LoVo (cell line): ENCODE data around the gene DCLK1.
A peak's percentile ranks its signal among the peaks of the same experiment; 100 is the strongest.

Experiments used
- DNase-seq: peaks from one replicate; pipeline ENCODE4 v3.0.0-alpha.2; 2016; ENCODE audit warnings: low spot score

Gene DCLK1

DNA sequence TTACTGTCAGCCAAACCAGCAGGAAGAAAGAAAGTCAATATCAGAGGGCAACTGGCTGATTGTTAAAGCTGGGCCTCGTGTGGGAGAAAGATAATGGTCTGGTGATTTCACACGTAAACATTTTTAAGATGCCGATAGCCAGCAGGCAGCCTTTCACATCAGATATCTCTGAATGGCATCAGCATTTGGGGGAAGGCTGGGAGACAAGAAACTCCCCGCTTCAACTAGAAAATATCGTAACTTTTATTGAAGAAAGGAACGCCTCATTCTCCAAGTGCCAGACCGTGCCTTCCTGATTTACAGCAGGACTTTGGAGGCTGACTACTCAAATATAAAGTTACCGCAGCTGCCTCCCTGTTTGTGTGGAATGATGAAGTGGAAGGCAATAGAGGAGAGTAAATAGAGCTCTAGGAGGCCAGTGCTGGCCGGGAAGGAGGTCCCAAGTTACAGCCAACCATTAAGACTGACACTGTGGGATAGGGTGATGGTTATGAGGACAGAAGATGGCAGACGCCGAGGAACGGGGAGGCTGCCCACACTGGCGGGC lies 370.4 kb downstream of the DCLK1 start:
- no peak for DNase-seq

DNA sequence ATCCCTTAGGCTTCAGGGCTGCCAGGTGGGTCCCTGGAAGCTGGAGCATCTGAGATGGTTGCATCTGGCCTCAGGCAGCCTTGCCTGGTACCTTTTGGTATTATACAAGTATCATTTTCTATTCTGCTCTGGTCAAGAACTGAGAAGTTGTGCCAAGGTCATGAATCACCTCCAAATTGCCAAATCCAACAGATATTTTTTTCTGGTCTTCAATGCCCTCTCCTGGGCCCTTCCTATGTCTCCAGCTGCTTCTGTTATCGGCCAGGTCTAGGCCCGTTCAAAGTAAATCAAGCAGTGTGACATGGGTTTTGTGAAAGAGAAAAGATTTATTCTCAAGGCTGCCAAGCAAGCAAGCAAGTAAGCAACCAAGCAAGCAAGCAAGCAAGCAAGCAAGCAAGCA lies 383.6 kb downstream of the DCLK1 start:
- no peak for DNase-seq

DNA sequence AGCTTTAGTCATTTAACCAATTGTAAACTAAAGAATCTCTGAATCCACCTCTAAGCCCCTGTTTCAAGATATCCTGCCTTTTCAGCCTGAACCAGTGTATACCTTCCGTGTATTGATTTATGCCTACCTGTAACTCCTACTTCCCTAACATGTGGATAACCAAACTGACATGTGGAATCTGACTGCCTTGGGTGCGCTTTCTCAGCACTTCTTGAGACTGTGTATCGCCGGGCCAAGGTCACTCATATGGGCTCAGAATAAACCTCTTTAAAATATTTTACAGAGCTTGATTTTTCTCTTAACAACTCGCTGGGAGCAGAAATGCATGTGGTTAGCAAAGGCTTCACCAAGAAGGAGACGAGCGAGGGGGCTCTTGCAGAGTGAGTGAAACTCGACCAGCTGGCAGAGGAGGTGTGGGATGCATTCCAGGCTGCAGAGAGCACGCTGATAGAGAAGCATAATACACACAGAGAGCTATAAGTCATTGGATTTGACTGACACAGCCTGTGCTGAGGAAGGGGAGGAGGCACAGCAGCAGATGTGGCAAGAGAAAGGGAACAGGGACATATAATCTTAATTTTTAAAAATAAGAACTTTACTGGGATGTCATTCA lies 386.5 kb downstream of the DCLK1 start:
- no peak for DNase-seq

DNA sequence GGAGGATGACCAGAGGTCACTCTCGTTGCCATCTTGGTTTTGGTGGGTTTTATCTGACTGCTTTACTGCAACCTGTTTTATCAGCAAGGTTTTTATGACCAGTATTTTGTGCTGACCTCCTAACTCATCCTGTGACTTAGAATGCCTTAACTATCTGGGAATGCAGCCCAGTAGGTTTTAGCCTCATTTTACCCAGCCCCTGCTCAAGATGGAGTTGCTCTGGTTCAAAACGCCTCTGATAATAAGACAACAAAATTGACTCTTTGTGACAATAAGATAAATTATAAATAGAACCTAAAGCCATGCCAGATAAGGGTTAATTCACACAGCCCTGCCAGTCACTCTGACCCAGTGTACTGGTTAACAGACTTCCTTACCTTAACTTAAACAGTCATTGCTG lies 387.0 kb downstream of the DCLK1 start:
- no peak for DNase-seq

DNA sequence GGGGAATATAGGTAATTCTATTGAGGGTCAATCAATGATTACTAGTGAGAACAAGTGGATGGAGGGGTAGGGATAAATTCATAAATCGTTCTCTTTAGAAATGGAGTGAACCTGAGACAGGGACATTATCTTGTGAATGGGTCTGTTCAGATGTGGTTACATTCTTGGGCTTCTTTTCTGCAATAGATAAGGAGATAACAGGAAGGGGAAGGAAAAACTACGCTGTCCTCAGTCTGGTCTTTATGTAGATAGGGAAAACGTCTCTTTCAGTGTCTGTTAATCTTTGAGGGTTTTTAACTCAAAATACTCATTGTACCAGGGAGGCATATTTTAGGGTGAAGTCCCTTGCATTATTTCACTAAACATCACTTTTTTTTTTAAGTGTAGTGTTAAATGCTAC lies 388.0 kb downstream of the DCLK1 start:
- DNase-seq: no peak

DNA sequence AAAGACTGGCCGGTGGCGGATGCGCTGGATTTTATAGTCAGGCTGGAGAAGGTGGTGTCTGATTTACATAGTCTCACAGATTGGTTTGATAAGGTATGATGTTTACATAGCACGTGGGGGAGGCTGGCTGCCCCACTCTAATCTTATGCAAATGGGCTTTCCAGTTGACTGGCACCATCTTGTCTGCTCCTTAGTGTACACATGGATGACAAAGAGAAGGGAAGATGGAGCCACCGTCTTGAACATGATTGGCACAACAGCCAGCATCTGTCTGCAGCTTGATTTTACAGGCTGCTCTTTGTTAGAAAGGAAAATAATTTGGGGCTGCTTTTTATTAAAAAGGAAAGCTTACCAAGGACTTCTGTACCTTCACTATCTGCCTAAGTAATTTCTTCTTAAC lies 389.5 kb downstream of the DCLK1 start:
- DNase-seq: no peak

DNA sequence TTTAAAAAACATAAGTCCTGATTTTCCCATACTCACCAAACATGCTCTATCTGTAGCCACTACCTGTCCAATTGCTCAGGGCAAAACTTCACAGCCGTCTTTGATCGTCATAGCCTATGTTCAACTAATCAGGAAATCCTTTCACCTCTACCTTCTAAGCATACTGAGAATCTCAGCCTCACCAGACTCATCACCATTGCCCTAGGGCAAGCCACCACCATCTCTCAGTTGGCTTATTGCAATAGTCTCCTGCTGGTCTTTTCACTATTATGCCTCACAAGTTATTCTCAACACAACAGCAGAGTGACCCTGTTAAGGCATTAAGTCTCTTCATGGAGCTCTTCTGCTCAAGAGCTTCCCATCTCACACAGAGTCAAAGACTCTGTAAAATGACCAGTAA lies 394.3 kb downstream of the DCLK1 start:
- DNase-seq: no peak

DNA sequence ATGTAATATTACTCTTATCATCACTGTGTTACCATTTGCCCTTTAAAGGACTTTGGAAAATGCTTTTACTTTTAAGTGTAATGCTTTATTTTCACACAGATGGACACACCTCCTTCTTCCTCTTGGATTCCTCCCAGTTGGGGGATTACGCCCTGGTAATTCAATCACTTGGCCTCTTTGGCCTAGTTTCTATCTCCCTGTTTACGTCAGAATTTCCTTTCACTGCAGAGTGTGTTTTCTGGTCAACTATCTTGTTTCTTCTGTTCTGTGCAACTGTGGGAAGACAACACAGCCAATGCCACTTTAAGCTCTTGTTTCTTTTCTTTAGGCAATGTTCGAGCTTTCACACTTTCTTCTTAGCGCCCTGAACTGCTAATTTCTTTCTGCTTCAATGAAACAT lies 397.4 kb downstream of the DCLK1 start:
- no peak for DNase-seq

DNA sequence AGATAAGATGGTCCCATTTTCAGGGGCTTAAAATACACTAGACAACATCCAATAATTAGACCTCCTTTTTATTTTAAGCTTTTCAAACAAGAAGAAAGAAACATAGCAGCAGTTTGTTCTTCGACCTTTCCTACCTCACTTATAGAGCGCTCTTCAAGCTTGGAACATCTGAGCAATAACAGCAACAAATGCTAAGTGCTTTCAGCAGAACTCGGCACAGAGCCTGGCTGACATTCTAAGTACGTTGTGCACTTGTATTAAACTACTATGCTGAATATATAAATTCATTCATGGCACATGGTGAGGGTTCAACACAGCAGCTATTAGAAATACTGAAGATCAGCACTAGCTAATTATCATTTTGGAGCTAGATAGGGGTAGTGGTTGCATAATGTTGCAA lies 398.6 kb downstream of the DCLK1 start:
- DNase-seq: no peak

DNA sequence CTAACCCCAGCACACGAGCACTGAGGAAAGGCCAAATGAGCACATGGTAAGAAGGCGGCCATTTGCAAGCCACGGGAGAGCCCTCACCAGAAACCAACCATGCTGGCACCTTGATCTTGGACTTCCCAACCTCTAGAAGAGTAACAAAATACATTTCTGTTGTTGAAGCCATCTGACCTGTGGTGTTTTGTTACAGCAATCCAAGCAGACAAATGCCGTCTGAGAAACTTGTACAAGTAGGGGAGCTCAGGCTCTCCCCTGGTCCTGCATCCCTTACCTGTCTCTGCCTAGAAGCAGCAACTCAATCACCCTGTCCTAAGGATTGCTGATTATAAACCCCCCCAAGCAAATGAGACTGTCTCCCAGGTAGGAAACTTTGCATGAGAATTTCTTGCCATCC lies 399.7 kb downstream of the DCLK1 start:
- DNase-seq: no peak

DNA sequence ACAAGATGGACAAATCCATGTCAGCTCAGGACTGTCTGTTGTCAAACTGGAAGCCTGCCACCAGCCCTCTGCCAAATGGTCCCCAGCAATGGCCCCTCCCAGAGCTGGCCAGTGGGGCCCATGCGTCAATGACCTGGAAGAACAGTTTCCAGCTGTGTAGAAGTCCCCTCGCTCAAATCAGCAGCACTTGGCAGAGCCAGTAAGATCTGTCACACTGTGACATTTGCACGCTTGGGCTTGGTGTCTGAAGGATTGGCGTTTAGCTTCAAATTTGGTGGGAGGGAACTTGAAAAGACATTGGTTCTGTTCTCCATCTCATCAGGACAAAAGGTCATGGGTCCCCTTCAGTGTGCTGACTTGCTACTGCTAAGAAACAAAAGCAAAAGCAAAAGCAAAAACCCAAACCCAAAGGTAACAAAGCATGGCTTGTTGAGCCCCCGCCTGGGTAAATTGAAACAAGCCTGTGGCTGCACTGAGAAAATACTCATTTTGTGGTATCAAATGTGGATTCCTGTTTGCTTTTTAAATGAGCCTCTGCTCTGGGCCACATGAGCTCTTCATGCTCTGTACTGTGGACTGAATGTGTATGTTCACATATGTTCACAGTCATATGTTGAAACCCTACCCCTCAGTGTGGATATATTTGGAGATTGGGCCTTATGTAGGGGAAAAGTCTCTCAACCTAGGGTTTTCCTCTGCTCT lies 401.1 kb downstream of the DCLK1 start:
- DNase-seq: no peak

DNA sequence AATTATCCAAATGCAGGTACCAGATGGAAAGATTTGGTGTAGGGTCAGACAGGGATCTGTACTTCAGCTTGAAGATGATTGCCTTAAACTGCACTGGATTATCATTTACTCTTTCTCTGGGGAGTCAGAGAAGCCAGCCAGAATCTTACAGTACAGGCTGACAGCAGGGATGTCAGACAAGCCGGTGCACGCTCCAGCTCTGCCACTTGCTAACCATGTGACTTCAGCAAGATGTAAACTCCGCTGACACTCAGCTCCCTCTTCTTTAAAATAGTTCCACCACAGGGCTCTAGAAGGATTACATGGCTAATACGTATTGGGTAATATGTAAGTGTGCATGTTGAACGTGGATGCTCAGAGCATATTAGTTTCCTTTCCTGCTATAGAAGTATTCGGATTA lies 403.3 kb downstream of the DCLK1 start:
- DNase-seq: no peak

DNA sequence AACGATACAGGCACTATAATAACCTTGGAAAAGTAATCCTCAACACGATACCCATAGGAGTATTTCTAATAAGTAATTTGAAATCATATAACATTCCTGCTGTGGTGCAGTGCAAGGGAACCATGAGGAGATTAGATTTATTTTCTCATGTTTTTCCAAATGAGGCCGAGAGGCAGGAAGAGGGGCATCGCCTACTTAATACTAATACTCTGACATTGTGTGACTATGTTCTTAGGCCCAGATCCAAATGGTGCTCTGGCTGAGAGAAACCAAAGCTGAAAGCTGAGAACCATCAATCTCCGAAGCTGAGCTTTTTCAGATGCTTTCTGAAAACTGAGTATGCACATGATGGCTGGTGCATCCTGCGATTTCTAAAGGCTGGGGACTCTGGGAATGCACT lies 406.7 kb downstream of the DCLK1 start:
- no peak for DNase-seq

DNA sequence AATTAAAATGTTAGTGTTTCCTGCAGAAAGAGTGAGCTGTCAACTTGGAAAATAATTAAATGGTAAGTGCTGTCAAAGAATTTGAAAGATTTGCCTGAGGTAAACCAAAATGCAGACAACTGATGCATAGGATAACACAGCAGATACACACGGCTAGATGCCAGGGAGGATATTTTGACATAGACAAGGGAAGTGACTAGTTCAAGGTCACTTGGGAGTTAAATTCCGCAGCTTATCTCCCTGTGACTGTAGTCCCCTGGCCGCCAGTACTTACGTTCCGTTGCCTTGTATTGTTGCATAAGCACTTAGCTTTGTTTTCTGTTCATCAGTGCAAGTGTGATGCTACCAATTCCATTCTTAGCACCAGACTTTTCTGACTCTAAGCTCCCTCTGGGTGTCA lies 407.4 kb downstream of the DCLK1 start:
- DNase-seq: no peak

DNA sequence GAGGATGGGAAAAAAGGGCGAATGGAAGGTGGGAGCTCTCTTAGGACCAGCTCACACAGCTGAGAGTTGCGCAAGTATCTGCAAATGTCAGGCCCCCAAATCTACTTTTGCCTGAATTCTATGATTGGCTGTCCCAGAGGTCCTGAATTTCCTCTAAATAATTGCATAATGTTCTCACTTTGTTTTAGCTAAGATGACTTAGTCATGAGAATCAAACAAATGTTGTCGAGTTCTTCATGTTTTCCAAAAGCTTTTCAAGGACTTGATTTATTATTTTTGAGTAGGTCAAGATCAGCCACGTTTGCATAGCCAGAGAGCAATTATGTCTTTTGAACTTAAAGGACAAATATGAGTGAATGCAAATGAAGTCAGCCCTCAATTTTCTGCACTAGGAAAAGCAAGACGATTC lies 408.1 kb downstream of the DCLK1 start:
- DNase-seq: no peak

DNA sequence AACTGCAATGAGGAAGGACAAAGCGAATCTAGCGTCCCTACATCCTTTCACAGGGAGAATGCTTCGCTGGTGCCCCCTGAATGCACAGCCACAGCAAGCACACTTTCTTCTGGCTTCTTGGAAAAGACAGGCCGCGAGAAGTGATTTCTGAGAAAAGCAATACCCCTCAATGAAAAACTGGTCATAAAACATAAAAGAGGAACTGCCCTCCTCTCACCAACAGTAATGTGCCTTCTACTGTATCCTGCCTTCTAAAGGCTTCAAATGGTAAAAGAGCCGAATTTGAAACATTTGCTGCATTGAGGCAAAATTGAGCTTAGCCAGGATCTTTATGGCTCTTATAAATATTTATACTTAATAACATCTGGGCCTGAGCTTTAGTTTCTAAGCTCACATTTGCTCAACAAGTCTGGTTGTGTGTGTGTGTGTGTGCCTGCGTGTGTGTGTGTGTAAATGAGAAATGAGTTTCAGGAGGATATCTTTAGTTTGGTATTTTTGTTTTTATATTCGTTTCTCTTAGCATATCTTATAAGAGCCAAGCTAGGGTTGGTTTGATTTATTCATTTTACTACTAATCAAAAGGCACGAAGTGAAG lies 408.6 kb downstream of the DCLK1 start:
- no peak for DNase-seq

DNA sequence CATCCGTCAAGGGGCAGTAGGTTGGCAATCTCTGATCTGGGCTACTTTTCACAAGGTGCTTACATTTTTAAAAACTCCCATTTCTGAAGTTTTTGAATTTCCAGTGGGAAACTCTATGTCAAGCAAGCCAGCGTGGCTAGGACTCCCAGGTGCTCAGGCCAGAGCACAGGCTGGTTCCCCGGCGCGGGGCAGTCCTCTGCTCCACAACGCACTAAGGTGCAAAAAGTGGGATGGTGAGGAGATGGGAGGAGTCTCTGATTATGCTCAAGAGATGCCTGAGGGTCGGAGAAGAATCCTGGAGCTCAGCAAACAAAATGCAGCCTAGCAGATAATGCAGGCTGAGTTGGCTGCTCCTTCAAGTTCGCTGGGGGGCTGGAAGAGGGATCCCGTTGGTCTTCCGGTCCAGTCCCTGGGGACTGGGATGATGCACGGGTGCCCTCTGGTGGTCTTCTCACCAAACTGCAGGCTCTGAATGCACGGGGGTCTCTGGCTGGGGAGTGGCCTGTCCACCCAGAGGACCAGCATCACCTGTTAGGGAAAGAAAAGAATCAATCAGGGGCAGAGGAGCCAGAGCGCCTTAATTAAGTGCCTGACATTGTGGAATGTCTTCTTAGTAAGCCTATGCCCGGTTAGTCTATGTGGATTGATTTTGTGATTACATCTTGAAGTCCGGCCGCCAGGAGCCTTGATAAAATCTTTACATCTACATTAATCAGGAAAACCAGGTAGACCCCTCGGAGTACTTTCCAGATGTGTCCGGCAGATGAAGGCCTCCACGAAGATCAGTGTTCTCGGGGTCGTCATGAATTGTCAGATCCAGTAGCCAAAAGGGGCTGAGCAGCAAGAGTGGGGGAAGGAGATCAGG lies 410.3 kb downstream of the DCLK1 start:
- DNase-seq: peak; percentile 28

DNA sequence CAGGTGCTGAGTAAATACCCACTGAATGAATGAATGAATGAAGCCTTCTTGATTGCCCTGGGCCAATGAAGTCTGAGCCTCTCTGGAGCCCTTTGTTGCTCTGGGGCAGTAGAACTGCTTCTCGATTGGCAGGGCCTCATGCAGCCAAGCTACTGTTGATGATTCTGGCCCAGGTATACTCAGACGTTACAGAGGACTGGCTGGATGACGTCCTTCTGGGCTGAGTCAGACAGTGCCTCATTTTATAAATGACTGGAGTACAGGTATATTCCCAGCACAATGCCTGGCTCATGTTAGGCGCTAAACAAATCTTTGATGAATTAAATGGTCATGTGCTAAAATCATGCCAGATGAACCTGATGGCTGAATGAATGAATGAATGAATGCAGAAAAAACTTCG lies 410.9 kb downstream of the DCLK1 start:
- no peak for DNase-seq
